GM23338 (cell line): Measurements from ENCODE around the gene AFAP1.

Experiments used
- CREB1 ChIP-seq: fragments of 250-450 bp; sonication (Bioruptor Pico); IDR thresholded peaks from 2 replicates; pipeline ENCODE4 v1.5.0; 2020; ENCODE audit warnings: low read depth, mild to moderate bottlenecking, moderate library complexity
- EZH2 ChIP-seq: fragments of 200-600 bp; sonication (generic); IDR thresholded peaks from one replicate; pipeline ENCODE4 v1.8.0; 2017; ENCODE audit warnings: antibody characterized with exemption, mild to moderate bottlenecking, low read depth; ENCODE audit not compliant: unreplicated experiment
- EZH2phosphoT487 ChIP-seq: fragments of 200-600 bp; sonication (generic); IDR thresholded peaks from one replicate; pipeline ENCODE4 v1.8.1; 2018; ENCODE audit warnings: antibody characterized with exemption; ENCODE audit not compliant: unreplicated experiment
- JUNB ChIP-seq: IDR thresholded peaks from one replicate; pipeline ENCODE4 v1.6.1; 2016; ENCODE audit warnings: antibody characterized with exemption; ENCODE audit not compliant: unreplicated experiment
- POLR2AphosphoS5 ChIP-seq: IDR thresholded peaks from 2 replicates; pipeline ENCODE4 v1.6.1; 2016; ENCODE audit warnings: antibody characterized with exemption, low read depth
- TF ChIP-seq, protein P1 (sequence below), 2 experiments: fragments of 200-600 bp in 1 of 2; sonication (generic) in 1 of 2; conservative IDR thresholded peaks; 2 replicates each; pipeline versions ENCODE4 v1.5.1 to v1.6.1; 2016 to 2017; ENCODE audit warnings: antibody characterized with exemption in 2 of 2, low read depth in 2 of 2, mild to moderate bottlenecking in 2 of 2, moderate library complexity in 1 of 2

DNA sequence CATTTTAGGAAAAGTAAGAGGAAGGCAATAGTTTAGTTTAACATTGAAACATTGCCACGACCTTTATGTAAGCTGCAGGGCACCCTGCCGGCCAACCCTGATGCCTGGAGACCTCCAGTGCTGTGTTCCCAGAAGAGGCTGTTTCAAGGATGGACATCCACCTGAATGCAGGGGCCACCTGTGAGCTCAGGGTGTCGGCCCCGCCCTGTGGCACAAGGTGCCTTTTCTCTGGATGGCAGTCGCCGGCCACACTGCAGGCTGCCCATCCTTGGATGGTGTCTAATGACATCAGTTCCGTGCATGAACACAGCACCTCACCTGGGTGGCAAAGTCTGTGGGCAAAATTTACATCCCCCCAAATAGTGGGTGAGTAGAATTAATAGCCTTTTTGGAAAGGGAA is 180.0 kb downstream of the AFAP1 start:
- TF ChIP-seq POLR2AphosphoS5: no peak
- TF ChIP-seq, protein P1, sequence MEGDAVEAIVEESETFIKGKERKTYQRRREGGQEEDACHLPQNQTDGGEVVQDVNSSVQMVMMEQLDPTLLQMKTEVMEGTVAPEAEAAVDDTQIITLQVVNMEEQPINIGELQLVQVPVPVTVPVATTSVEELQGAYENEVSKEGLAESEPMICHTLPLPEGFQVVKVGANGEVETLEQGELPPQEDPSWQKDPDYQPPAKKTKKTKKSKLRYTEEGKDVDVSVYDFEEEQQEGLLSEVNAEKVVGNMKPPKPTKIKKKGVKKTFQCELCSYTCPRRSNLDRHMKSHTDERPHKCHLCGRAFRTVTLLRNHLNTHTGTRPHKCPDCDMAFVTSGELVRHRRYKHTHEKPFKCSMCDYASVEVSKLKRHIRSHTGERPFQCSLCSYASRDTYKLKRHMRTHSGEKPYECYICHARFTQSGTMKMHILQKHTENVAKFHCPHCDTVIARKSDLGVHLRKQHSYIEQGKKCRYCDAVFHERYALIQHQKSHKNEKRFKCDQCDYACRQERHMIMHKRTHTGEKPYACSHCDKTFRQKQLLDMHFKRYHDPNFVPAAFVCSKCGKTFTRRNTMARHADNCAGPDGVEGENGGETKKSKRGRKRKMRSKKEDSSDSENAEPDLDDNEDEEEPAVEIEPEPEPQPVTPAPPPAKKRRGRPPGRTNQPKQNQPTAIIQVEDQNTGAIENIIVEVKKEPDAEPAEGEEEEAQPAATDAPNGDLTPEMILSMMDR (conservative IDR thresholded peaks at IDR 0.05; ENCODE audit: low read depth in 2 of 2): no peak
- no peak for TF ChIP-seq JUNB
- no peak for TF ChIP-seq EZH2phosphoT487
- no peak for TF ChIP-seq CREB1 (CRISPR knock-in tag)
- TF ChIP-seq EZH2: no peak
